HEK293 (cell line): ENCODE data around the gene FMN1.

Experiments
- CTCF ChIA-PET: fragments of 350-600 bp; formaldehyde crosslinking; extraction: SDS; loops from one replicate; lab custom pipeline; 2021; ENCODE audit warnings: antibody characterized with exemption; lab: Yijun Ruan, JAX
- POLR2A ChIA-PET: fragments of 300-600 bp; formaldehyde crosslinking; extraction: SDS; loops from one replicate; lab custom pipeline; 2020; ENCODE audit warnings: antibody characterized with exemption, inconsistent platforms; lab: Yijun Ruan, JAX
- H3K27ac ChIP-seq: fragments of 200-500 bp; sonication (Bioruptor generic); 2 replicates; pipeline ENCODE4 v1.5.1; 2014; ENCODE audit warnings: low read depth, low read length, control low read depth, inconsistent platforms; ENCODE audit errors: extremely low read depth
- H3K36me3 ChIP-seq, 2 experiments: fragments of 200-500 bp in 1 of 2; sonication (Bioruptor generic) in 1 of 2; 1 replicate in 1 of 2; 2 replicates in 1 of 2; pipeline ENCODE4 v1.5.1; 2014 to 2017; ENCODE audit warnings: inconsistent platforms in 2 of 2, low read length in 2 of 2; ENCODE audit not compliant: control insufficient read depth in 2 of 2, insufficient read depth in 1 of 2
- H3K4me1 ChIP-seq: fragments of 200-500 bp; sonication (Bioruptor generic); 2 replicates; pipeline ENCODE4 v1.5.1; 2014; ENCODE audit warnings: mild to moderate bottlenecking, low read length, inconsistent platforms; ENCODE audit not compliant: control insufficient read depth, insufficient read depth
- H3K4me3 ChIP-seq: 2 replicates; pipeline ENCODE4 v1.5.1; 2011; ENCODE audit warnings: low read depth, mild to moderate bottlenecking, control low read depth, low read length, moderate library complexity
- H3K9me3 ChIP-seq: fragments of 200-500 bp; sonication (Bioruptor generic); 2 replicates; pipeline ENCODE4 v1.5.1; 2014; ENCODE audit warnings: low read depth, low read length, inconsistent platforms; ENCODE audit not compliant: control insufficient read depth, insufficient read depth
- GLI2 ChIP-seq: fragments of 450-650 bp; formaldehyde crosslinking; IDR thresholded peaks from 2 replicates; pipeline ENCODE4; 2017; ENCODE audit warnings: missing biosample characterization, missing genetic modification characterization, low read depth, borderline replicate concordance
- GLIS1 ChIP-seq: fragments of 450-650 bp; formaldehyde crosslinking; IDR thresholded peaks from 2 replicates; pipeline ENCODE4 v1.5.1; 2016; ENCODE audit warnings: missing biosample characterization, missing genetic modification characterization
- MZF1 ChIP-seq: fragments of 450-650 bp; formaldehyde crosslinking; IDR thresholded peaks from 2 replicates; pipeline ENCODE4 v1.5.1; 2017; ENCODE audit warnings: missing biosample characterization, missing genetic modification characterization, borderline replicate concordance
- SP2 ChIP-seq: fragments of 450-650 bp; formaldehyde crosslinking; IDR thresholded peaks from 2 replicates; pipeline ENCODE4 v1.5.1; 2016; ENCODE audit warnings: missing biosample characterization, missing genetic modification characterization
- ZBTB6 ChIP-seq: fragments of 450-650 bp; formaldehyde crosslinking; IDR thresholded peaks from 2 replicates; pipeline ENCODE4 v1.5.1; 2017; ENCODE audit warnings: missing biosample characterization, missing genetic modification characterization
- ZIC2 ChIP-seq: fragments of 450-650 bp; formaldehyde crosslinking; IDR thresholded peaks from 2 replicates; pipeline ENCODE4 v1.5.1; 2016; ENCODE audit warnings: missing biosample characterization, missing genetic modification characterization
- ZNF175 ChIP-seq: fragments of 450-650 bp; formaldehyde crosslinking; IDR thresholded peaks from 2 replicates; pipeline ENCODE4 v1.5.1; 2016; ENCODE audit warnings: missing biosample characterization, missing genetic modification characterization
- ZNF184 ChIP-seq: fragments of 450-650 bp; IDR thresholded peaks from 2 replicates; pipeline ENCODE4 v1.5.1; 2018; ENCODE audit warnings: missing biosample characterization, mild to moderate bottlenecking, missing genetic modification characterization
- ZNF223 ChIP-seq: fragments of 450-650 bp; formaldehyde crosslinking; IDR thresholded peaks from 2 replicates; pipeline ENCODE4 v1.5.1; 2016; ENCODE audit warnings: missing biosample characterization, missing genetic modification characterization
- ZNF239 ChIP-seq: fragments of 450-650 bp; formaldehyde crosslinking; IDR thresholded peaks from 2 replicates; pipeline ENCODE4 v1.5.1; 2016; ENCODE audit warnings: missing biosample characterization, missing genetic modification characterization
- ZNF274 ChIP-seq, 2 experiments: fragments of 200-500 bp in 1 of 2; fragments of 450-650 bp in 1 of 2; sonication (Bioruptor generic) in 1 of 2; formaldehyde crosslinking in 1 of 2; IDR thresholded peaks; 2 replicates each; pipeline versions ENCODE4 v1.5.1 to v1.6.1; 2014 to 2016; ENCODE audit warnings: borderline replicate concordance in 1 of 2, inconsistent platforms in 1 of 2, low read length in 1 of 2, missing biosample characterization in 1 of 2, missing genetic modification characterization in 1 of 2
- ZNF350 ChIP-seq: fragments of 450-650 bp; formaldehyde crosslinking; IDR thresholded peaks from 2 replicates; pipeline ENCODE4 v1.5.0; 2017; ENCODE audit warnings: missing biosample characterization, mild to moderate bottlenecking, missing genetic modification characterization
- ZNF37A ChIP-seq: fragments of 450-650 bp; IDR thresholded peaks from 2 replicates; pipeline ENCODE4 v1.5.1; 2018; ENCODE audit warnings: missing biosample characterization, missing genetic modification characterization
- ZNF416 ChIP-seq: fragments of 450-650 bp; formaldehyde crosslinking; IDR thresholded peaks from 2 replicates; pipeline ENCODE4 v1.5.1; 2016; ENCODE audit warnings: missing biosample characterization, missing genetic modification characterization
- ZNF510 ChIP-seq: fragments of 450-650 bp; formaldehyde crosslinking; IDR thresholded peaks from 2 replicates; pipeline ENCODE4 v1.5.1; 2018; ENCODE audit warnings: mild to moderate bottlenecking, missing genetic modification characterization, missing biosample characterization; ENCODE audit not compliant: insufficient replicate concordance
- ZNF513 ChIP-seq: fragments of 450-650 bp; IDR thresholded peaks from 2 replicates; pipeline ENCODE4 v1.5.1; 2018; ENCODE audit warnings: missing biosample characterization, missing genetic modification characterization
- ZNF529 ChIP-seq: fragments of 450-650 bp; formaldehyde crosslinking; IDR thresholded peaks from 2 replicates; pipeline ENCODE4 v1.5.1; 2017; ENCODE audit warnings: missing genetic modification characterization, missing biosample characterization; ENCODE audit not compliant: insufficient replicate concordance
- ZNF596 ChIP-seq: fragments of 450-650 bp; IDR thresholded peaks from 2 replicates; pipeline ENCODE4 v1.5.0; 2018; ENCODE audit warnings: missing biosample characterization, mild to moderate bottlenecking, missing genetic modification characterization, moderate library complexity
- ZNF660 ChIP-seq: fragments of 450-650 bp; IDR thresholded peaks from 2 replicates; pipeline ENCODE4 v1.5.1; 2018; ENCODE audit warnings: missing biosample characterization, mild to moderate bottlenecking, missing genetic modification characterization
- ZNF785 ChIP-seq: fragments of 450-650 bp; formaldehyde crosslinking; IDR thresholded peaks from 2 replicates; pipeline ENCODE4 v1.5.1; 2016; ENCODE audit warnings: missing biosample characterization, missing genetic modification characterization
- TF ChIP-seq, protein P1 (sequence below): fragments of 450-650 bp; formaldehyde crosslinking; IDR thresholded peaks from 2 replicates; pipeline ENCODE4 v1.5.1; 2017; ENCODE audit warnings: missing biosample characterization, missing genetic modification characterization
- TF ChIP-seq, protein P2 (sequence below): fragments of 450-650 bp; formaldehyde crosslinking; conservative IDR thresholded peaks from 2 replicates; pipeline ENCODE4 v1.5.1; 2016; ENCODE audit warnings: low read depth, missing biosample characterization, missing genetic modification characterization
- TF ChIP-seq, protein P3 (sequence below): fragments of 450-650 bp; formaldehyde crosslinking; IDR thresholded peaks from 2 replicates; pipeline ENCODE4 v1.5.1; 2016; ENCODE audit warnings: missing biosample characterization, missing genetic modification characterization

FMN1 gene

GRCh38 chr15:32775103-32775502, 419.4 kb downstream of the FMN1 start (continued):
- TF ChIP-seq ZNF184 (no peak), ZNF785 (tag by site-specific recombination) (no peak)

DNA sequence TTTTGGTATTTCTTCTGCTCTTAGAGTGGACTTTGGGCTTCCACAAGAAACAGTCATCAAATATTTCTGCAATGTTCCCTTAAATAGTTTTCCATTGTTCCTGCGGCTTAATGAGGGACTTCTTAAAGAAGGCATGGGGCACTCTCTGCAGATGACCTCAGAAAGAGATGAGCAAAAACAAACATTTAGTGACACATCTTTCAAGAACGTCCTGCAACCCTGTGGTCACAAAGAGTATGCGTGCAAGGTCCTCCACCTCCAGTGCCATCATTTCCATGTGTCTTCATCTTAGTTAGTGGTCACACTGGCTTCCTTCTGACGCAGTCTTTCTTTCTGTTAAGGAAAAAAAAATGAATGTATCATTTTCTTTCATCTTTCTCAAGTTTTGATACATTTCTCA, 420.5 kb downstream of the FMN1 start:
- H3K4me3 ChIP-seq: no peak overlapping the region
- no peaks in the 10 kb centered on the region for H3K4me1 ChIP-seq
- no peak for TF ChIP-seq ZIC2 (tag by site-specific recombination)
- TF ChIP-seq ZNF350: no peak
- no peak for TF ChIP-seq MZF1
- TF ChIP-seq SP2: no peak
- TF ChIP-seq ZNF274 (IDR thresholded peaks at IDR 0.05; ENCODE audit: low read length): no peak
- no peak for TF ChIP-seq ZNF274 (tag by site-specific recombination; IDR thresholded peaks at IDR 0.05; ENCODE audit: borderline replicate concordance)
- TF ChIP-seq ZNF416 (tag by site-specific recombination): no peak
- no peak for TF ChIP-seq ZNF223
- no peak for TF ChIP-seq GLIS1 (tag by site-specific recombination)
- TF ChIP-seq ZNF596 (tag by site-specific recombination): no peak
- TF ChIP-seq ZNF510 (tag by site-specific recombination): no peak
- no peak for TF ChIP-seq GLI2 (tag by site-specific recombination)
- TF ChIP-seq, all 188 proteins: peak for 0
- no peak overlapping the region for H3K27ac ChIP-seq
- H3K9me3 ChIP-seq: no peaks in the 10 kb centered on the region
- CTCF ChIA-PET: no interaction called here
- POLR2A ChIA-PET: no interaction called here
- H3K36me3 ChIP-seq: no peaks in the 10 kb centered on the region

- ChIA-PET CTCF (no interaction called here), POLR2A (no interaction called here)
- no peak overlapping the region for H3K4me3 ChIP-seq
- TF ChIP-seq, protein P1, sequence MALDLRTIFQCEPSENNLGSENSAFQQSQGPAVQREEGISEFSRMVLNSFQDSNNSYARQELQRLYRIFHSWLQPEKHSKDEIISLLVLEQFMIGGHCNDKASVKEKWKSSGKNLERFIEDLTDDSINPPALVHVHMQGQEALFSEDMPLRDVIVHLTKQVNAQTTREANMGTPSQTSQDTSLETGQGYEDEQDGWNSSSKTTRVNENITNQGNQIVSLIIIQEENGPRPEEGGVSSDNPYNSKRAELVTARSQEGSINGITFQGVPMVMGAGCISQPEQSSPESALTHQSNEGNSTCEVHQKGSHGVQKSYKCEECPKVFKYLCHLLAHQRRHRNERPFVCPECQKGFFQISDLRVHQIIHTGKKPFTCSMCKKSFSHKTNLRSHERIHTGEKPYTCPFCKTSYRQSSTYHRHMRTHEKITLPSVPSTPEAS (tag by site-specific recombination): no peak
- no peak for TF ChIP-seq ZNF416 (tag by site-specific recombination)
- no peak for TF ChIP-seq ZNF660 (tag by site-specific recombination)
- no peaks in the 10 kb centered on the region for H3K36me3 ChIP-seq
- H3K9me3 ChIP-seq: no peaks in the 10 kb centered on the region
- H3K27ac ChIP-seq: no peak overlapping the region
- H3K4me1 ChIP-seq: no peaks in the 10 kb centered on the region
These were observed 427.3 kb downstream of the FMN1 start for GRCh38 chr15:32767236-32767635.

GRCh38 chr15:32766101-32766500, 428.4 kb downstream of the FMN1 start:
- ChIA-PET CTCF (interaction anchor here (0.6 kb wide), 1 partner anchor 790 kb away, joined by 3 read pairs; no protein-coding TSS in a partner anchor), POLR2A (no interaction called here)
- Histone ChIP-seq H3K9me3 (no peaks in the 10 kb centered on the region), H3K4me1 (no peaks in the 10 kb centered on the region), H3K27ac (no peak overlapping the region), H3K4me3 (no peak overlapping the region), H3K36me3 (no peaks in the 10 kb centered on the region)
- TF ChIP-seq ZBTB6 (no peak), ZNF175 (tag by site-specific recombination) (no peak), ZNF239 (tag by site-specific recombination) (no peak), ZNF37A (no peak), ZNF513 (tag by site-specific recombination) (no peak), ZNF529 (tag by site-specific recombination) (no peak)
- TF ChIP-seq, protein P2, sequence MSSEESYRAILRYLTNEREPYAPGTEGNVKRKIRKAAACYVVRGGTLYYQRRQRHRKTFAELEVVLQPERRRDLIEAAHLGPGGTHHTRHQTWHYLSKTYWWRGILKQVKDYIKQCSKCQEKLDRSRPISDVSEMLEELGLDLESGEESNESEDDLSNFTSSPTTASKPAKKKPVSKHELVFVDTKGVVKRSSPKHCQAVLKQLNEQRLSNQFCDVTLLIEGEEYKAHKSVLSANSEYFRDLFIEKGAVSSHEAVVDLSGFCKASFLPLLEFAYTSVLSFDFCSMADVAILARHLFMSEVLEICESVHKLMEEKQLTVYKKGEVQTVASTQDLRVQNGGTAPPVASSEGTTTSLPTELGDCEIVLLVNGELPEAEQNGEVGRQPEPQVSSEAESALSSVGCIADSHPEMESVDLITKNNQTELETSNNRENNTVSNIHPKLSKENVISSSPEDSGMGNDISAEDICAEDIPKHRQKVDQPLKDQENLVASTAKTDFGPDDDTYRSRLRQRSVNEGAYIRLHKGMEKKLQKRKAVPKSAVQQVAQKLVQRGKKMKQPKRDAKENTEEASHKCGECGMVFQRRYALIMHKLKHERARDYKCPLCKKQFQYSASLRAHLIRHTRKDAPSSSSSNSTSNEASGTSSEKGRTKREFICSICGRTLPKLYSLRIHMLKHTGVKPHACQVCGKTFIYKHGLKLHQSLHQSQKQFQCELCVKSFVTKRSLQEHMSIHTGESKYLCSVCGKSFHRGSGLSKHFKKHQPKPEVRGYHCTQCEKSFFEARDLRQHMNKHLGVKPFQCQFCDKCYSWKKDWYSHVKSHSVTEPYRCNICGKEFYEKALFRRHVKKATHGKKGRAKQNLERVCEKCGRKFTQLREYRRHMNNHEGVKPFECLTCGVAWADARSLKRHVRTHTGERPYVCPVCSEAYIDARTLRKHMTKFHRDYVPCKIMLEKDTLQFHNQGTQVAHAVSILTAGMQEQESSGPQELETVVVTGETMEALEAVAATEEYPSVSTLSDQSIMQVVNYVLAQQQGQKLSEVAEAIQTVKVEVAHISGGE (tag by site-specific recombination): no peak
- TF ChIP-seq, protein P3, sequence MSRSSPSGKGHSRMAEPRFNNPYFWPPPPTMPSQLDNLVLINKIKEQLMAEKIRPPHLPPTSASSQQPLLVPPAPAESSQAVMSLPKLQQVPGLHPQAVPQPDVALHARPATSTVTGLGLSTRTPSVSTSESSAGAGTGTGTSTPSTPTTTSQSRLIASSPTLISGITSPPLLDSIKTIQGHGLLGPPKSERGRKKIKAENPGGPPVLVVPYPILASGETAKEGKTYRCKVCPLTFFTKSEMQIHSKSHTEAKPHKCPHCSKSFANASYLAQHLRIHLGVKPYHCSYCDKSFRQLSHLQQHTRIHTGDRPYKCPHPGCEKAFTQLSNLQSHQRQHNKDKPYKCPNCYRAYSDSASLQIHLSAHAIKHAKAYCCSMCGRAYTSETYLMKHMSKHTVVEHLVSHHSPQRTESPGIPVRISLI (tag by site-specific recombination): no peak
